Effector memory CD4-positive, alpha-beta T cell (primary cell): Measurements from ENCODE around the gene RSU1.

Experiments
- DNase-seq, 3 donors: peaks; one replicate each; pipeline ENCODE4 v3.0.0-alpha.2; 2020
- H3K27ac ChIP-seq: 2 replicates; pipeline ENCODE4 v1.7.0; 2013; ENCODE audit warnings: mild to moderate bottlenecking, low read length, moderate library complexity; ENCODE audit not compliant: insufficient read depth, poor library complexity, severe bottlenecking
- H3K27me3 ChIP-seq: replicated peaks from 2 replicates; pipeline ENCODE4 v1.7.0; 2013; ENCODE audit warnings: mild to moderate bottlenecking, low read length; ENCODE audit not compliant: insufficient read depth, control insufficient read depth, poor library complexity, severe bottlenecking
- H3K36me3 ChIP-seq: 2 replicates; pipeline ENCODE4 v1.7.0; 2013; ENCODE audit warnings: mild to moderate bottlenecking, low read length, moderate library complexity; ENCODE audit not compliant: control insufficient read depth, insufficient read depth
- H3K4me1 ChIP-seq: 2 replicates; pipeline ENCODE4 v1.7.0; 2013; ENCODE audit warnings: low read length, mild to moderate bottlenecking; ENCODE audit not compliant: control insufficient read depth, insufficient read depth, poor library complexity, severe bottlenecking
- H3K4me3 ChIP-seq: 2 replicates; pipeline ENCODE4 v1.7.0; 2013; ENCODE audit warnings: low read length, low read depth, mild to moderate bottlenecking; ENCODE audit not compliant: insufficient read depth, poor library complexity, severe bottlenecking
- H3K9me3 ChIP-seq: 2 replicates; pipeline ENCODE4 v1.7.0; 2013; ENCODE audit warnings: mild to moderate bottlenecking, low read length, moderate library complexity; ENCODE audit not compliant: control insufficient read depth

The RSU1 gene

DNA sequence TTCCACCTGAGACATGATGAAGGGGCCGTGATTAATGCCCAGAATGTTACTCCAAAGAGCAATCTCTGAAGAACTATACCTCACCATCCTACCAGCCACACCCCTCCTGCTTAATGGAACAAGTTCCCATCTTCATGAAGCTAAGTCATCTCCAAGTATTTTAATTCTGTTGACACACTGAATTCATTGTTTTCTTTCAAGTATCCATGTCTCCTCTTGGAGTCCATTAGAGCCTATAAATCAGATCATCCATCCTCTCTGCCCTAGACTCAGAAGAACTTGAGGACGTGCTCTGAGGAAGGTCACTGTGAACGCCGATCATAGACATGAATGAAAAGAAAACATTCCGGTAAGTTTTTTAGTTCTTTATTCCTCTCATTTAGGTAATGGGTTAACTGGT is 126.8 kb downstream of the RSU1 start:
- peaks cover 9% of the 10 kb centered on the region for H3K36me3 ChIP-seq
- DNase-seq = no peak
- no peaks in the 10 kb centered on the region for H3K9me3 ChIP-seq
- no peaks in the 10 kb centered on the region for H3K27me3 ChIP-seq
- no peak overlapping the region for H3K4me3 ChIP-seq
- H3K27ac ChIP-seq = no peak overlapping the region
- H3K4me1 ChIP-seq = no peaks in the 10 kb centered on the region

DNA sequence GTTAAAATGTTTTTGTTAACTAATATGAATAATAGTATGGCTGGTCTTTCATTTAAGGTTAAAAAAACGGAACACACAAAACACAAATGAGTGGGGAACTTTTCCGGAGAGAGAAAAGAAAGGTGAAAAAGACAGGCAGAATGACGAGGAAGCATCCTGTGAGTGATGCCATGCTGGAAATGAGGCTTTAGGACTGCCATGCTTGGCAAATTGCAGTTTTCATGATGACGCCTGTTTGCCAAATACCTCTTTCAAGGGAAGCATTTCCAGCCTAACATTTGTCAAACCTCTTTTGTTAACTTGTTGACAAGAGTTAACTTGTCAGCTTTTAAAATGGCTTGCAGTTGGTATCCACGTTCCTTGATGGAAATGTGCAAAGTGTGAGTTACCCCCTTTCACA is 127.5 kb downstream of the RSU1 start:
- H3K4me1 ChIP-seq = no peaks in the 10 kb centered on the region
- H3K27me3 ChIP-seq = no peaks in the 10 kb centered on the region
- H3K9me3 ChIP-seq = no peaks in the 10 kb centered on the region
- no peak overlapping the region for H3K27ac ChIP-seq
- no peak for DNase-seq
- H3K4me3 ChIP-seq = no peak overlapping the region
- peaks cover 9% of the 10 kb centered on the region for H3K36me3 ChIP-seq

DNA sequence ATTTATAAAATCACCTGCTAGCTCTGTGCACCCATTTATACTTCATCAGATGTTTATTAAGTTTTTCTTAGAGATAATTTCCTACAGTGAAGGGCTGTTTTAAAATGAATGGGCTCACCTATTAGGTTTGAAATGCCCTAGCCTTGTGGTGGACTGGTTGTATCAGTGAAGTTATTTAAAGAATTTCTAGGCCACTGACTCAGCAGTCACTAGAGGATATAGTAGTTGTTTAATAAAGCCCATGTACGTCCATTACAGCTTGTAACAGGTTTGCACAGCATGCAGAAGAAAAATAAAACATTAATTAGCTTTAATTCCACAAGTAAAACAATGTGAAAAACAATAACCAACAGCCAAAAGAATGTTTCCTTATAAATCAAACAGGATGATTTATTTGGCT is 128.0 kb downstream of the RSU1 start:
- no peak overlapping the region for H3K4me3 ChIP-seq
- H3K9me3 ChIP-seq = no peaks in the 10 kb centered on the region
- no peak overlapping the region for H3K27ac ChIP-seq
- no peak for DNase-seq
- H3K36me3 ChIP-seq = peaks cover 9% of the 10 kb centered on the region
- no peaks in the 10 kb centered on the region for H3K27me3 ChIP-seq
- H3K4me1 ChIP-seq = no peaks in the 10 kb centered on the region

GRCh38 chr10:16686054-16686902 is 130.9 kb downstream of the RSU1 start:
- no peaks in the 10 kb centered on the region for H3K4me1 ChIP-seq
- DNase-seq = no peak
- H3K27me3 ChIP-seq = no peaks in the 10 kb centered on the region
- H3K27ac ChIP-seq = no peak overlapping the region
- peaks cover 6% of the 10 kb centered on the region for H3K36me3 ChIP-seq
- no peak overlapping the region for H3K4me3 ChIP-seq
- no peaks in the 10 kb centered on the region for H3K9me3 ChIP-seq

DNA sequence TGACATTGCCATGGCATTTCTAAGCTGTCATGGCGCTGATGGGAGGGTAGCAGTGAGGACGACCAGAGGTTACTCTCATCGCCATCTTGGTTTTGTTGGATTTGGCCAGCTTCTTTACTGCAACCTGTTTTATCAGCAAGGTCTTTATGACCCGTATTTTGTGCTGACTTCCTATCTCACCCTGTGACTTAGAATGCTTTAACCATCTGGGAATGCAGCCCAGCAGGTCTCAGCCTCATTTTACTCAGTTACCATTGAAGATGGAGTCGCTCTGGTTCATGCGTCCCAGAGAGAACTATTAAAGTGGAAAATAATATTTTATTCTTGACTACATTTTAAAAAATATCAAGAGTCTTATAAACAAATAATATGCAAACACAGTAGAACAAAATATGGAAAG is 131.7 kb downstream of the RSU1 start:
- Histone ChIP-seq H3K9me3 (no peaks in the 10 kb centered on the region), H3K27me3 (no peaks in the 10 kb centered on the region), H3K4me3 (no peak overlapping the region), H3K36me3 (peaks cover 6% of the 10 kb centered on the region), H3K27ac (no peak overlapping the region), H3K4me1 (no peaks in the 10 kb centered on the region)
- no peak for DNase-seq

GRCh38 chr10:16681521-16681920 is 135.7 kb downstream of the RSU1 start:
- no peak for DNase-seq
- Histone ChIP-seq H3K4me1 (no peaks in the 10 kb centered on the region), H3K36me3 (peaks cover 3% of the 10 kb centered on the region), H3K9me3 (no peaks in the 10 kb centered on the region), H3K27me3 (no peaks in the 10 kb centered on the region), H3K27ac (no peak overlapping the region), H3K4me3 (no peak overlapping the region)

GRCh38 chr10:16679511-16679910 is 137.7 kb downstream of the RSU1 start:
- H3K9me3 ChIP-seq = no peaks in the 10 kb centered on the region
- H3K27me3 ChIP-seq = no peaks in the 10 kb centered on the region
- H3K4me3 ChIP-seq = no peak overlapping the region
- DNase-seq = no peak
- no peaks in the 10 kb centered on the region for H3K4me1 ChIP-seq
- no peak overlapping the region for H3K27ac ChIP-seq
- H3K36me3 ChIP-seq = peaks cover 3% of the 10 kb centered on the region

DNA sequence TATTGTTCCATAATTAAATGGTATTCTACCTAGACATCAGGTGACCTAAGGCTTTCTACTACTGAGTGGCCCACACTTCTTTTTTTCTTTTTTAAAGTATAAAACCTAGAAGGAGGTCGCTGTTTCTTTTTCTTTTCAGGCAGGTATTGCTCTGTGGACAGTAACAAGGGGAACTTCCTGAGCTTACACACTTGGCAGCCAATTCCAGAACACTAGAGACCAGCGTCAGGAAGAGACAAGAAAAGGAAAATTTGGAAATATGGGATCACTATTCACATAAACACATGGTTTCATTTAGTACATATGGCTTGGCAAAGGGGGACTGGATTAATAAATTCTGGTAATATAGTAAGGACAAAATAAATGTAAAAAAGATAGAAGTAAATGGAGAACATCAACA is 141.9 kb downstream of the RSU1 start:
- H3K4me3 ChIP-seq = no peak overlapping the region
- H3K4me1 ChIP-seq = no peaks in the 10 kb centered on the region
- no peak for DNase-seq
- peaks cover 3% of the 10 kb centered on the region for H3K36me3 ChIP-seq
- no peaks in the 10 kb centered on the region for H3K27me3 ChIP-seq
- no peak overlapping the region for H3K27ac ChIP-seq
- no peaks in the 10 kb centered on the region for H3K9me3 ChIP-seq

- no peaks in the 10 kb centered on the region for H3K4me1 ChIP-seq
- no peak overlapping the region for H3K4me3 ChIP-seq
- no peaks in the 10 kb centered on the region for H3K9me3 ChIP-seq
- H3K27ac ChIP-seq = no peak overlapping the region
- peaks cover 3% of the 10 kb centered on the region for H3K36me3 ChIP-seq
- H3K27me3 ChIP-seq = no peaks in the 10 kb centered on the region
- no peak for DNase-seq
Measured at GRCh38 chr10:16674147-16674703, 143.0 kb downstream of the RSU1 start.

DNA sequence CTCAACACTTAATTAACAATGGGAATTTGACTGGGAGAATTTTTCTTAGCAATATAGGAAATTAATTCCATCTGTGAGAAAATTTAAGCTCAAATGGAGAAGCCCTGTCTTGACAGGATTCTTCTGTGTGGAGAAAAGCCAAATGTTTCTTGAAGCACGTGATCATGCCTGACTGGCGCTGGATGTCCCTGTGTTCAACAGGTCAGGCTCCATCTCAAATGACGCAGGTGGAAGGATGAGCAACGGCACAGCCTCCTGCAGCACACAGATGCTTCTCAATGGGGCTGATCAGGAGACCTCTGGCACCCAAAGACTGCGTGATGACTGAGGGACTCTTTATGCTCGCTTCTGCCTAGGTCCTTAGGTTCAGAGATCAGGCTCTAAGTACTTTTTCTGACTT is 143.8 kb downstream of the RSU1 start:
- H3K4me3 ChIP-seq = no peak overlapping the region
- H3K36me3 ChIP-seq = peaks cover 3% of the 10 kb centered on the region
- H3K4me1 ChIP-seq = no peaks in the 10 kb centered on the region
- H3K27ac ChIP-seq = no peak overlapping the region
- DNase-seq = no peak
- no peaks in the 10 kb centered on the region for H3K27me3 ChIP-seq
- H3K9me3 ChIP-seq = no peaks in the 10 kb centered on the region
